HEK293 (cell line): ENCODE data around the gene CCDC178.

ENCODE experiments used
- CTCF ChIA-PET: fragments of 350-600 bp; formaldehyde crosslinking; extraction: SDS; loops from one replicate; lab custom pipeline; 2021; ENCODE audit warnings: antibody characterized with exemption; lab: Yijun Ruan, JAX
- POLR2A ChIA-PET: fragments of 300-600 bp; formaldehyde crosslinking; extraction: SDS; loops from one replicate; lab custom pipeline; 2020; ENCODE audit warnings: antibody characterized with exemption, inconsistent platforms; lab: Yijun Ruan, JAX
- H3K27ac ChIP-seq: fragments of 200-500 bp; sonication (Bioruptor generic); 2 replicates; pipeline ENCODE4 v1.5.1; 2014; ENCODE audit warnings: low read depth, low read length, control low read depth, inconsistent platforms; ENCODE audit errors: extremely low read depth
- H3K36me3 ChIP-seq, 2 experiments: fragments of 200-500 bp in 1 of 2; sonication (Bioruptor generic) in 1 of 2; 1 replicate in 1 of 2; 2 replicates in 1 of 2; pipeline ENCODE4 v1.5.1; 2014 to 2017; ENCODE audit warnings: inconsistent platforms in 2 of 2, low read length in 2 of 2; ENCODE audit not compliant: control insufficient read depth in 2 of 2, insufficient read depth in 1 of 2
- H3K4me1 ChIP-seq: fragments of 200-500 bp; sonication (Bioruptor generic); 2 replicates; pipeline ENCODE4 v1.5.1; 2014; ENCODE audit warnings: mild to moderate bottlenecking, low read length, inconsistent platforms; ENCODE audit not compliant: control insufficient read depth, insufficient read depth
- H3K4me3 ChIP-seq: 2 replicates; pipeline ENCODE4 v1.5.1; 2011; ENCODE audit warnings: low read depth, mild to moderate bottlenecking, control low read depth, low read length, moderate library complexity
- H3K9me3 ChIP-seq: fragments of 200-500 bp; sonication (Bioruptor generic); 2 replicates; pipeline ENCODE4 v1.5.1; 2014; ENCODE audit warnings: low read depth, low read length, inconsistent platforms; ENCODE audit not compliant: control insufficient read depth, insufficient read depth
- KLF9 ChIP-seq: fragments of 450-650 bp; formaldehyde crosslinking; IDR thresholded peaks from 2 replicates; pipeline ENCODE4 v1.5.1; 2016; ENCODE audit warnings: missing biosample characterization, missing genetic modification characterization, low read depth
- PRDM10 ChIP-seq: fragments of 450-650 bp; formaldehyde crosslinking; IDR thresholded peaks from 2 replicates; pipeline ENCODE4 v1.5.1; 2016; ENCODE audit warnings: missing biosample characterization, missing genetic modification characterization
- SETDB1 ChIP-seq: IDR thresholded peaks from one replicate; pipeline ENCODE4 v1.6.1; 2017; ENCODE audit warnings: mild to moderate bottlenecking, low read length, moderate library complexity, mixed read lengths; ENCODE audit not compliant: insufficient read length
- TSHZ1 ChIP-seq: fragments of 450-650 bp; formaldehyde crosslinking; IDR thresholded peaks from 2 replicates; pipeline ENCODE4 v1.5.1; 2016; ENCODE audit warnings: missing biosample characterization, missing genetic modification characterization, borderline replicate concordance
- WT1 ChIP-seq: fragments of 450-650 bp; formaldehyde crosslinking; IDR thresholded peaks from 2 replicates; pipeline ENCODE4 v1.5.1; 2016; ENCODE audit warnings: missing biosample characterization, missing genetic modification characterization
- YY1 ChIP-seq: fragments of 450-650 bp; formaldehyde crosslinking; IDR thresholded peaks from 2 replicates; pipeline ENCODE4 v1.5.1; 2018; ENCODE audit warnings: missing biosample characterization, missing genetic modification characterization
- ZBTB17 ChIP-seq: fragments of 450-650 bp; formaldehyde crosslinking; IDR thresholded peaks from 2 replicates; pipeline ENCODE4 v1.5.1; 2016; ENCODE audit warnings: missing biosample characterization, missing genetic modification characterization
- ZNF114 ChIP-seq: fragments of 450-650 bp; formaldehyde crosslinking; IDR thresholded peaks from 2 replicates; pipeline ENCODE4 v1.5.0; 2017; ENCODE audit warnings: missing biosample characterization, missing genetic modification characterization
- ZNF155 ChIP-seq: fragments of 450-650 bp; formaldehyde crosslinking; IDR thresholded peaks from 2 replicates; pipeline ENCODE4 v1.5.1; 2016; ENCODE audit warnings: missing biosample characterization, missing genetic modification characterization
- ZNF16 ChIP-seq: fragments of 450-650 bp; formaldehyde crosslinking; IDR thresholded peaks from 2 replicates; pipeline ENCODE4 v1.5.1; 2016; ENCODE audit warnings: low read depth, missing biosample characterization, missing genetic modification characterization
- ZNF26 ChIP-seq: fragments of 450-650 bp; formaldehyde crosslinking; IDR thresholded peaks from 2 replicates; pipeline ENCODE4 v1.5.1; 2016; ENCODE audit warnings: missing biosample characterization, missing genetic modification characterization
- ZNF350 ChIP-seq: fragments of 450-650 bp; formaldehyde crosslinking; IDR thresholded peaks from 2 replicates; pipeline ENCODE4 v1.5.0; 2017; ENCODE audit warnings: missing biosample characterization, mild to moderate bottlenecking, missing genetic modification characterization
- ZNF398 ChIP-seq: fragments of 450-650 bp; formaldehyde crosslinking; IDR thresholded peaks from 2 replicates; pipeline ENCODE4 v1.5.1; 2017; ENCODE audit warnings: missing biosample characterization, missing genetic modification characterization
- ZNF449 ChIP-seq: fragments of 450-650 bp; formaldehyde crosslinking; IDR thresholded peaks from 2 replicates; pipeline ENCODE4 v1.5.1; 2017; ENCODE audit warnings: missing biosample characterization, mild to moderate bottlenecking, missing genetic modification characterization, moderate library complexity
- ZNF529 ChIP-seq: fragments of 450-650 bp; formaldehyde crosslinking; IDR thresholded peaks from 2 replicates; pipeline ENCODE4 v1.5.1; 2017; ENCODE audit warnings: missing genetic modification characterization, missing biosample characterization; ENCODE audit not compliant: insufficient replicate concordance
- ZNF549 ChIP-seq: fragments of 450-650 bp; IDR thresholded peaks from 2 replicates; pipeline ENCODE4 v1.5.1; 2018; ENCODE audit warnings: missing biosample characterization, missing genetic modification characterization, mild to moderate bottlenecking, inconsistent platforms, moderate library complexity
- ZNF670 ChIP-seq: fragments of 450-650 bp; formaldehyde crosslinking; IDR thresholded peaks from 2 replicates; pipeline ENCODE4 v1.5.1; 2016; ENCODE audit warnings: missing biosample characterization, missing genetic modification characterization, low read depth

CCDC178 gene

GRCh38 chr18:32968248-32968647 lies 472.3 kb downstream of the CCDC178 start (continued):
- TF ChIP-seq ZNF398 (tag by site-specific recombination) (no peak), YY1 (no peak), ZNF670 (tag by site-specific recombination) (no peak)

GRCh38 chr18:32966141-32966540 lies 474.4 kb downstream of the CCDC178 start:
- ChIA-PET CTCF (interaction anchor here (0.8 to 1.6 kb wide), 2 partner anchors 35 to 41 kb away, joined by 5 read pairs; no protein-coding TSS in a partner anchor), POLR2A (no interaction called here)

More at GRCh38 chr18:32966141-32966540, 474.4 kb downstream of the CCDC178 start:
- no peak for TF ChIP-seq ZNF398 (tag by site-specific recombination)
- TF ChIP-seq KLF9 (tag by site-specific recombination), result no peak
- TF ChIP-seq ZNF449 (tag by site-specific recombination), result no peak
- TF ChIP-seq ZNF549 (tag by site-specific recombination), result no peak
- TF ChIP-seq WT1 (tag by site-specific recombination), result no peak
- no peak for TF ChIP-seq ZNF114 (tag by site-specific recombination)
- no peak for TF ChIP-seq ZNF350
- TF ChIP-seq SETDB1, result no peak
- TF ChIP-seq ZNF529 (tag by site-specific recombination), result no peak
- TF ChIP-seq ZBTB17, result no peak
- no peak for TF ChIP-seq ZNF26 (tag by site-specific recombination)
- TF ChIP-seq ZNF16 (tag by site-specific recombination), result no peak
- no peak for TF ChIP-seq ZNF155 (tag by site-specific recombination)
- TF ChIP-seq TSHZ1 (tag by site-specific recombination), result no peak
- no peak for TF ChIP-seq PRDM10 (tag by site-specific recombination)
- TF ChIP-seq, all 188 proteins: peak for 0
- Histone ChIP-seq H3K36me3 (no peaks in the 10 kb centered on the region), H3K4me3 (no peak overlapping the region), H3K9me3 (no peaks in the 10 kb centered on the region), H3K4me1 (no peaks in the 10 kb centered on the region), H3K27ac (no peak overlapping the region)
